ENCODE data around the gene HSBP1L1.
A peak's percentile ranks its signal among the peaks of the same experiment; 100 is the strongest.

The HSBP1L1 gene

GRCh38 chr18:79947054-79947755 is 17.2 kb upstream of the HSBP1L1 start:
- no peaks in the 10 kb centered on the region for H3K4me1 ChIP-seq
- H3K27me3 ChIP-seq: no peaks in the 10 kb centered on the region
- DNase-seq: no peak
- no peak for TF ChIP-seq CTCF (IDR thresholded peaks at IDR 0.05; ENCODE audit: low read depth, low read length)
- H3K4me3 ChIP-seq (ENCODE audit: low read depth, low read length): no peak overlapping the region
- no peaks in the 10 kb centered on the region for H3K36me3 ChIP-seq
- H3K9me3 ChIP-seq: no peaks in the 10 kb centered on the region

- no peak for DNase-seq
Measured at GRCh38 chr18:79947881-79948610, 16.4 kb upstream of the HSBP1L1 start.

GRCh38 chr18:79948719-79949411 is 15.6 kb upstream of the HSBP1L1 start:
- Histone ChIP-seq H3K27me3 (no peaks in the 10 kb centered on the region), H3K36me3 (no peaks in the 10 kb centered on the region), H3K4me1 (no peaks in the 10 kb centered on the region), H3K9me3 (no peaks in the 10 kb centered on the region), H3K4me3 (ENCODE audit: low read depth, low read length) (no peak overlapping the region)
- no peak for TF ChIP-seq CTCF (IDR thresholded peaks at IDR 0.05; ENCODE audit: low read depth, low read length)
- no peak for DNase-seq

More at GRCh38 chr18:79947881-79948610, 16.4 kb upstream of the HSBP1L1 start:
- H3K4me1 ChIP-seq: no peaks in the 10 kb centered on the region
- H3K27me3 ChIP-seq: no peaks in the 10 kb centered on the region
- no peaks in the 10 kb centered on the region for H3K36me3 ChIP-seq
- no peak overlapping the region for H3K4me3 ChIP-seq (ENCODE audit: low read depth, low read length)
- TF ChIP-seq CTCF (IDR thresholded peaks at IDR 0.05; ENCODE audit: low read depth, low read length): no peak
- H3K9me3 ChIP-seq: no peaks in the 10 kb centered on the region

GRCh38 chr18:79949697-79950487 is 14.6 kb upstream of the HSBP1L1 start:
- Histone ChIP-seq H3K4me3 (ENCODE audit: low read depth, low read length) (peak overlapping the region; percentile 44), H3K4me1 (no peaks in the 10 kb centered on the region), H3K36me3 (no peaks in the 10 kb centered on the region), H3K9me3 (no peaks in the 10 kb centered on the region), H3K27me3 (no peaks in the 10 kb centered on the region)
- TF ChIP-seq CTCF (IDR thresholded peaks at IDR 0.05; ENCODE audit: low read depth, low read length): no peak
- no peak for DNase-seq

GRCh38 chr18:79950515-79951341 is 13.7 kb upstream of the HSBP1L1 start:
- no peaks in the 10 kb centered on the region for H3K36me3 ChIP-seq
- peak overlapping the region; percentile 44 for H3K4me3 ChIP-seq (ENCODE audit: low read depth, low read length)
- no peaks in the 10 kb centered on the region for H3K9me3 ChIP-seq
- H3K4me1 ChIP-seq: no peaks in the 10 kb centered on the region
- H3K27me3 ChIP-seq: no peaks in the 10 kb centered on the region
- DNase-seq: peak; percentile 23
- no peak for TF ChIP-seq CTCF (IDR thresholded peaks at IDR 0.05; ENCODE audit: low read depth, low read length)

All from BE2C (cell line).